Loucy (cell line): Measurements from ENCODE around the gene NTNG1.

Experiments used
- H2AFZ ChIP-seq: fragments of 200-600 bp; sonication (generic); 2 replicates; pipeline ENCODE4 v1.6.0; 2016; ENCODE audit warnings: antibody characterized with exemption, mild to moderate bottlenecking, low read length, moderate library complexity
- H3F3A ChIP-seq: fragments of 200-600 bp; 2 replicates; pipeline ENCODE4 v1.6.0; 2016; ENCODE audit warnings: antibody characterized with exemption, low read depth, mild to moderate bottlenecking
- H3K27me3 ChIP-seq: fragments of 200-600 bp; sonication (generic); 2 replicates; pipeline ENCODE4 v1.6.1; 2014; ENCODE audit warnings: low read length, mild to moderate bottlenecking; ENCODE audit not compliant: insufficient read depth, poor library complexity, severe bottlenecking
- H3K36me3 ChIP-seq: fragments of 200-600 bp; sonication (generic); 2 replicates; pipeline ENCODE4 v1.6.1; 2016; ENCODE audit warnings: low read length; ENCODE audit not compliant: insufficient read depth
- H3K4me1 ChIP-seq: fragments of 200-600 bp; sonication (generic); 2 replicates; pipeline ENCODE4 v1.5.1; 2014; ENCODE audit warnings: low read length, mild to moderate bottlenecking; ENCODE audit not compliant: insufficient read depth, poor library complexity, severe bottlenecking
- H3K4me2 ChIP-seq: fragments of 200-600 bp; sonication (generic); 2 replicates; pipeline ENCODE4 v1.6.0; 2014; ENCODE audit warnings: antibody characterized with exemption, low read length, low read depth, mild to moderate bottlenecking; ENCODE audit not compliant: poor library complexity, severe bottlenecking
- H3K4me3 ChIP-seq: fragments of 200-600 bp; sonication (generic); 2 replicates; pipeline ENCODE4 v1.5.1; 2014; ENCODE audit warnings: low read length, mild to moderate bottlenecking, mixed read lengths; ENCODE audit not compliant: poor library complexity, severe bottlenecking
- H3K79me2 ChIP-seq: fragments of 200-600 bp; sonication (generic); 2 replicates; pipeline ENCODE4 v1.6.1; 2014; ENCODE audit warnings: low read length; ENCODE audit not compliant: insufficient read depth
- H3K9ac ChIP-seq: fragments of 200-600 bp; sonication (generic); 2 replicates; pipeline ENCODE4 v1.6.0; 2014; ENCODE audit warnings: mild to moderate bottlenecking, low read depth, low read length, moderate library complexity; ENCODE audit not compliant: poor library complexity, severe bottlenecking
- H3K9me2 ChIP-seq: fragments of 200-600 bp; sonication (generic); replicated peaks from 2 replicates; pipeline ENCODE4 v1.6.1; 2016; ENCODE audit warnings: low read depth, low read length, mixed read lengths
- H3K9me3 ChIP-seq: fragments of 200-600 bp; sonication (generic); 2 replicates; pipeline ENCODE4 v1.6.1; 2014; ENCODE audit warnings: mild to moderate bottlenecking, antibody characterized with exemption, low read length, low read depth; ENCODE audit not compliant: insufficient read depth
- H4K20me1 ChIP-seq: fragments of 200-600 bp; sonication (generic); 2 replicates; pipeline ENCODE4 v1.6.0; 2014; ENCODE audit warnings: antibody characterized with exemption, low read length, mild to moderate bottlenecking; ENCODE audit not compliant: insufficient read depth, poor library complexity, severe bottlenecking
- CTCF ChIP-seq: fragments of 200-600 bp; sonication (generic); conservative IDR thresholded peaks from 2 replicates; pipeline ENCODE4 v1.5.1; 2014; ENCODE audit warnings: mild to moderate bottlenecking, antibody characterized with exemption, low read length
- EZH2phosphoT487 ChIP-seq: fragments of 200-600 bp; IDR thresholded peaks from 2 replicates; pipeline ENCODE4 v1.6.1; 2018; ENCODE audit warnings: antibody characterized with exemption, mild to moderate bottlenecking, moderate library complexity, borderline replicate concordance

Gene NTNG1

GRCh38 chr1:107294686-107295085 is 153.8 kb downstream of the NTNG1 start:
- no peaks in the 10 kb centered on the region for H3F3A ChIP-seq
- H3K36me3 ChIP-seq, result no peaks in the 10 kb centered on the region
- no peaks in the 10 kb centered on the region for H4K20me1 ChIP-seq
- H3K79me2 ChIP-seq, result no peaks in the 10 kb centered on the region
- H3K4me3 ChIP-seq, result no peak overlapping the region
- H3K4me1 ChIP-seq, result peaks cover 17% of the 10 kb centered on the region
- H3K9me3 ChIP-seq, result no peaks in the 10 kb centered on the region
- H3K9me2 ChIP-seq, result no peaks in the 10 kb centered on the region
- H3K27me3 ChIP-seq, result no peaks in the 10 kb centered on the region
- no peak overlapping the region for H3K4me2 ChIP-seq
- no peak overlapping the region for H2AFZ ChIP-seq
- TF ChIP-seq EZH2phosphoT487 (no peak), CTCF (no peak)
- no peak overlapping the region for H3K9ac ChIP-seq

- Histone ChIP-seq H3K4me1 (peaks cover 3% of the 10 kb centered on the region), H3F3A (no peaks in the 10 kb centered on the region), H4K20me1 (no peaks in the 10 kb centered on the region), H3K36me3 (no peaks in the 10 kb centered on the region), H3K4me3 (no peak overlapping the region), H3K79me2 (no peaks in the 10 kb centered on the region), H2AFZ (no peak overlapping the region), H3K4me2 (no peak overlapping the region), H3K9me3 (no peaks in the 10 kb centered on the region), H3K9ac (no peak overlapping the region), H3K9me2 (no peaks in the 10 kb centered on the region), H3K27me3 (no peaks in the 10 kb centered on the region)
- TF ChIP-seq EZH2phosphoT487 (no peak), CTCF (no peak)
These were observed 156.8 kb downstream of the NTNG1 start for GRCh38 chr1:107297681-107298080.

GRCh38 chr1:107298526-107298925 is 157.7 kb downstream of the NTNG1 start:
- H2AFZ ChIP-seq, result no peak overlapping the region
- no peaks in the 10 kb centered on the region for H3F3A ChIP-seq
- H3K79me2 ChIP-seq, result no peaks in the 10 kb centered on the region
- H4K20me1 ChIP-seq, result no peaks in the 10 kb centered on the region
- no peaks in the 10 kb centered on the region for H3K9me3 ChIP-seq
- H3K9ac ChIP-seq, result no peak overlapping the region
- no peaks in the 10 kb centered on the region for H3K36me3 ChIP-seq
- H3K4me3 ChIP-seq, result no peak overlapping the region
- TF ChIP-seq EZH2phosphoT487, result no peak
- no peak for TF ChIP-seq CTCF
- no peaks in the 10 kb centered on the region for H3K4me1 ChIP-seq
- no peak overlapping the region for H3K4me2 ChIP-seq
- no peaks in the 10 kb centered on the region for H3K9me2 ChIP-seq
- no peaks in the 10 kb centered on the region for H3K27me3 ChIP-seq
